HG03460 (cell line): ENCODE results near the gene RSRC2.
"Not testable (repeated sequence)": the region's sequence is repeated elsewhere in the genome, so short reads cannot be mapped to it uniquely, and the experiment has no call there.

Source experiments
- ATAC-seq: cut with Tn5 transposase; IDR thresholded peaks from one replicate; pipeline ENCODE4 v1.9.1; 2021; ENCODE audit not compliant: unreplicated experiment

The RSRC2 gene

DNA sequence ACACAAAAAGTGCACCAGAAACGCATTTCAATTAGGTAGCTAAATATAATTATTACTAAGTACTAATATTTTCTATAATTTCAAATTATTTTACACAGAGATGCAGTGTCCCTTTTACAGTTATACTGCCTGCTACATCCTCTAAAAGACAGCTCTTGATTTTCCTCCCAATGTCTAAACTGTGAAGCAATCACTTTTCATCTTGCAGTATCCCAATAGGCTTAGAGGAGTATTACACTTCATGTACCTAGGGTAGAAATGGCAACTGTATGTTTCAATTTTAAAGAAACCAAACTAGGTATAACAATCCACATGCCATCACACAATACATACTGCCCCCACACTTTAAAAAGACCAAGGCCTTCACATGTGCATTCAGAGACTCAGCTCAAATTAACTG, 7.3 kb downstream of the RSRC2 start:
- no peak for ATAC-seq

GRCh38 chr12:122518908-122519307, 7.8 kb downstream of the RSRC2 start:
- ATAC-seq = no peak

DNA sequence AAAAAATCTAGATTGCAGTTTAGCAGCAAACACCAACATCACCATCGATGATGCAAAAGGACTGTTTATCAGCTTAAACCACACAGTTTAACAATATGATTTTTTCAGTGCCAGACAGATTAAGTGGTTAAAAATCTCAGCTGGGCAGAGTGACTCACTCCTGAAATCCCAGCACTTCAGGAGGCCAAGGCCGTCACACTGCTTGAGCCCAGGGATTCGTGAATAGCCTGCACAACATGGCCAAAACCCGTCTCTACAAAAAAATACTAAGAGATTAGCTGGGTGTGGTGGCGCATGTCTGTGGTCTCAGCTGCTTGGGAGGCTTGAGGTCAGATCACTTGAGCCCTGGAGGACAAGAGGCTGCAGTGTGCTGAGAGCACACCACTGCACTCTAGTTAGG, 8.9 kb downstream of the RSRC2 start:
- ATAC-seq = no peak

DNA sequence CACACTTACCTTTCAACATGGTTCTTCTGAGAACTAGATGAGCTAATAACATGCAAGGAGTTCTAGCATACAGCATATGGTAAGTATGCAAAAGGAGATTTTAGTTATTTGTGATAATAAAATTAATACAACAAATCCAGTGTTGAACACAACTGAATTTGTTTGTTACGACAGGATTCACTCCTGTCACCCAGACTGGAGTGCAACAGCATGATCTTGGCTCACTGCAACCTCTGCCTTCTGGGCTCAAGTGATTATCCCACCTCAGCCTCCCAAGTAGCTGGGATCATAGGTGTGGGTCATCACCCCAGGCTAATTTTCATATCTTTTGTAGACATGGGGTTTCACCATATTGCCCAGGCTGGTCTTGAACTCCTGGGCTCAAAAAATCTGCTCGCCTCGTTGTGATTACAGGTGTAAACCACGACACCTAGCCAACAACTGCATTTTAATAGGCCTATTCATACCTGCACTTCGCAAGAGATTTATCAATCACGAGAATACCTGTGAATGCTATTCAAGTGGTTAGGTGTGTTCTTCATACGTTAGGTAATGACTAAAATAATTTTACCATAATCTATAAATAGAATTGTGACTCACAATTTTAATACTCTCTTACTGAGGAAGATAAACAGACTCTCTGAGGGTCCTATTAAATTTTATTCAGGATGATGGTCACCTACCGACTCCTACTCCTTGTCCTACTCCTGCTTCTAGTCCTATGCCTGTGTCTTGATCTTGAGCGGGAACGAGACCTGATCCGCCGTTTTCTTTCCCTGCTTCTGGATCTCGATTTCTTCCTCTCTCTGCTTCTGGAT, 10.0 kb downstream of the RSRC2 start:
- no peak for ATAC-seq

- ATAC-seq = no peak
These were observed 11.5 kb downstream of the RSRC2 start for GRCh38 chr12:122515275-122515674.

DNA sequence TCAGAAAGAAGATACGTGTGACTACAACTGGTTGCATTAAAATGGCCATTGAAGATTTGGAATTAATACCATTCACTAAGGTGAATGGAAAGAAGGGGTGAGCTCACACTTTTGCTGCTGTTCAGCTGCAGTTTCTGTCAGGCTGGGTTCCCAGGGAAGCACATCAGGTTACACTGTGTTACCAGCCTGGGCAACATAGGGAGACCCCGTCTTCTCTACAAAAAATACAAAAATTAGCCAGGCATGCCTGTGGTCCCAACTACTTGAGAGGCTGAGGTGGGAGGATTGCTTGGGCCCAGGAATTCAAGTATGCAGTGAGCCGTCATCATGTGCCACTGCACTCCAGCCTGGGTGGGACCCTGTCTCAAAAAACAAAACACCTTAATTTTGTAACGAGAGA, 13.1 kb downstream of the RSRC2 start:
- ATAC-seq = no peak

DNA sequence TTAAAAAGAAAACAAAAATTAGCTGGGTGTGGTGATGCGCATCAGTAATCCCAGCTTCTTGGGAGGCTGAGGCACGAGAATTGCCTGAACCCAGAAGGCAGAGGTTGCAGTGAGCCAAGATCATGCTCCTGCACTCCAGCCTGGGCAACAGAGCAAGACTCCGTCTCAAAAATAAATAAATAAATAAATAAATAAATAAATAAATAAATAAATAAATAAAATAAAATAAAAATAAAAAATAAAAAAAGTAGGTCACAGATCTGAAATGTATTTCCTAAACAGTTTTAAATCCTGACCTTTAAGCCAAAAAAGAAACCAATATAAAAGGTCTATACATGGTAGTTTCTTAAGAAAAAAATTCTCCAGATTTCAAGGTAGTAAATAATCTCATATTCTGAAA, 13.7 kb downstream of the RSRC2 start:
- ATAC-seq = not testable (repeated sequence)

GRCh38 chr12:122508163-122508562, 18.6 kb downstream of the RSRC2 start:
- no peak for ATAC-seq

DNA sequence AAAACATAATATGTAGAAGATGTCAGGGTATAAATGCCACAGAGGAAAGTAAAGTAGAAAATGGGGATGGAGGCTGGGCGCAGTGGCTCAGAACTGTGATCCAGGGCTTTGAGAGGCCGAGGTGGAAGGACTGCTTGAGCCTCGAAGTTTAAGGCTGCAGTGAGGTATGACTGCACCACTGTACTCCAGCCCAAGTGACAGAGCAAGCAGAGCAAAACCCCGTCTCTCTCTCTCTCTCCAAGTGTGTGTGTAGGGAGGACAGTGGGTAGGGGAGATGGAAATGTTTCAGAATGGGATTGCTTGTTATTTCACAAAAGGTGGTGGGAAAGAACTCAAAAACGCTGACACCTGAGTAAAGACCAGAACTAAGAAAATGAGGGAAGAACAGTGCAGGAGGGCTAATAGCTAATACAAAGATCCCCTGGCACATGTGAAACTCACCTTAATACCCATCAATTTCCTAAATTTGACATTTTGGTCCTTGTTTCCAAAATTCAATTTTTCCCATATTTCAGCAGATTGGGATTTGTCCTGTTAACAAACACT, 20.3 kb downstream of the RSRC2 start:
- no peak for ATAC-seq

DNA sequence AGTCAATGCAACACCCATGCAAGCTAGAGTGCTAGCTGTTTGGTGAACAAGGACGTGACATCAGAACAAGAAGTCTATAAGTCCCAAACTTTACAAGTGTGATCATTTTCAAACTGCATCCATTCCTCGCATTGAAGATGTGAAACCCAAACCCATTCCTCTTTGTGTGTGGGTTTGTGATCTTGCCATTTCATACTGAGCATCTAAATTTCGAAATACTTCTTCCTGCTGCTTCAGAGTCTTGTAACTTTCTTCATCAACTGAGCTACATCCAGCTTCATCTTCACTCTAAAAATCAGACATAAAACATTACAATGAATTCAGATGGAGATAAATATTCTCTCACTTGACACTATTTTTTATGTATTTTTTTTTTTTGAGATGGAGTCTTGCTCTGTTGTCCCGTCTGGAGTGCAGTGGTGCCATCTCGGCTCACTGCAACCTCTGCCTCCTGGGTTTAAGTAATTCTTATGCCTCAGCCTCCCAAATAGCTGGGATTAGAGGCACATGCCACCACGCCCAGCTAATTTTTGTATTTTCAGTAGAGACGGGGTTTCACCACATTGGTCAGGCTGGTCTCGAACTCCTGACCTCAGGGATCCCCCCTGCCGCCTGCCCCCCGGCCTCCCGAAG, 21.2 kb downstream of the RSRC2 start:
- no peak for ATAC-seq

GRCh38 chr12:122503783-122504590, 22.7 kb downstream of the RSRC2 start:
- ATAC-seq = no peak

GRCh38 chr12:122503147-122503751, 23.5 kb downstream of the RSRC2 start:
- ATAC-seq = no peak

- ATAC-seq = no peak
These were observed 25.2 kb downstream of the RSRC2 start for GRCh38 chr12:122501489-122501989.

- peak; percentile 91 for ATAC-seq
These were observed 25.8 kb downstream of the RSRC2 start, which contains the start of gene ZCCHC8 for GRCh38 chr12:122500685-122501488. Gene ZCCHC8 (minus strand): TSS chr12:122500932. CDS start chr12:122500840, 92 bp downstream.

DNA sequence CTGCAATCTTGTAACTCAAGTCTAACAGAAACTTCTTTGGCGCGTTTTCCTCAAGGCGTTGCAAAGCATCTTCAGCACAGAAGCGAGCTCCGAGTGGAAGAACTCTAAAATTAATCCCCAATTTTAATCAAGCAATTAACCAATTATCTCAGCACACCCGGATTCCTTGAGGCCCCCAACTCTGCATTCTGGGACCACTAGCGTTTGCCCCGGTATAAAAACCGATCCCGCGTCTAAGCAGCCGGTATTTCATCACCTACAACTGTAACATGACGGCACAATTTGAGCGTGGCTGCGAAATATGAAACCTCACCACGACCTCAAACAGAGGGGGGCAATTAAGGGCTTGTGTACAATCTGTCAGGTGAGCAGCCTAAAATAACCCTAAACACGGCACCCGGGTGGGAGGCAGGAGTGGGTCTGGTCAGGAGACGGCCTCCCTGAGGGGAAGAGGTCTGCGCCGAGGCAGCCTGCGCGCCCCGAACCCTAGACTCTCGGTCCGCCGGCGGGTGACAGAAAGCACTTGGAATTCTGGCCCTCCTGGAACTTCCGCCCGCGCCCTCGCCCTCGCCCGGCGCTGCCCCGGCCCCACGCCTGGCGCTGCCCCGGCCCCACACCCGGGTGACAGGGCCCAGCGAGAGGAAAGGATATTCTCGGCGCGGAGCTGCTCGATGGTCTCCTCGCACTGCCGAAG, 26.6 kb downstream of the RSRC2 start:
- ATAC-seq = peak; percentile 23

DNA sequence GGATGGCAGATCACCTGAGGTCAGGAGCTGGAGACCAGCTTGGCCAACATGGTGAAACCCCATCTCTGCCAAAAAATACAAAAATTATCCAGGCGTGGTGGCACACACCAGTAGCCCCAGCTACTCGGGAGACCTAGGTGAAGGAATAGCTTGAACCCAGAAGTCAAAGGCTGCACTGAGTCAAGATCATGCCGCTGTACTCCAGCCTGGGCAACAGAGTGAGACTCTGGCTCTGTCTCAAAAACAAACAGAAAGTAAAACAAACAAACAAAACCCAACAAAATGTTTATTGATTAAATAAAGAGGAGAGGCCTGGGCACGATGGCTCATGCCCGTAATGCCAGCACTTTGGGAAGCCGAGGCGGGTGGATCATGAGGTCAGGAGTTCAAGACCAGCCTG, 31.5 kb downstream of the RSRC2 start:
- ATAC-seq = no peak

DNA sequence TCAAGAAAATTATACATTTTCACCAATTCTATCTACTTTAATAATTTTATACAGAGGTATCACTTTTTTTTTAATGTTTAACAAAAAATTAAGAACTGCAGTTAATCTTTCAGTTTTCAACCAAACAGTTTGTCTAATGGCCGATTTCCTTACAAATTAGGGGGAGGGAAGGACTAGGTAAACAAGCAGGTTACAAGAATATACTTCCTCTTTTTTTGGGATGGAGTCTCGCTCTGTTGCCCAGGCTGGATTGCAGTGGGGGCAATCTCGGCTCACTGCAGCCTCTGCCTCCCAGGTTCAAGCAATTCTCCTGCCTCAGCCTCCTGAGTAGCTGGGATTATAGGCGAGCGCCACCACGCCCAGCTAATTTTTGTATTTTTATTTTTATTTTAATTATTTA, 33.5 kb downstream of the RSRC2 start:
- ATAC-seq = not testable (repeated sequence)

DNA sequence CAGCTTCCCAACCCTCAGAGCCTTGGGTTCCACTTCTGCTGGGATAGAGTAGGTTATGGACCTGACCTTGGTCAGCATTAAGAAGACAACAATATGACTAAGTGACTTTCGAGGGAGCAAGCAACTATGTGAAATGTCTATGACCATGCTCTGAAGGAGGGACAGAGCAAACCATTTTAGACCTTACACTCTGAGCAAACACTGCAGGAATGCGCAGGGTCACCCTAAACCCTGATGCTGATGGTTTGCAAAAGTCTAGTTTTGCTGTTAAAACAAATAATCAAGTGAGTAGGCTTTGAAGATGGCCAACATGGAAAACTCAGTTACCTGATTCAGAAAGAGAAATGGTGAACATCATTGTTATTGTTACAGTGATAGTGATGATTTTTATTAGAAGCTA, 34.7 kb downstream of the RSRC2 start:
- ATAC-seq = no peak

DNA sequence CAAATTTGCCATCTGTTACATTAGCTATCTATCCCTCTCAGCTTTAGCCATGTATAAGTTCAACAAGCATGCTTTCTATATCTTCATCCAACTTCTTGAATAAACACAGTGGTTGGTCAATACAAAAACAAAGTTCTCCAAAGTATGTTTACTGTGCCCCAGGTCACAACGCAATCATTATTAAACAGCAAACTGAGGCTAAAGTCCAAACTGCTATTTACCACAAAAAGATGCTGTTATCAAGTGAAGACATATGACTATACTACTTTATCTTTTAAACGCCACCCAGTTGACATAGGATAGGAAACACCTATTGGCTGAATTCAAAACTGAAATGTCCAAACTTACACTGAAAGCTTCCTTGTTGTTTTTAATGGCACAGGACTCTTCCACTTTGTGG, 37.7 kb downstream of the RSRC2 start:
- ATAC-seq = no peak
